Measurements from ENCODE around the gene CAP1.

CAP1 gene

DNA sequence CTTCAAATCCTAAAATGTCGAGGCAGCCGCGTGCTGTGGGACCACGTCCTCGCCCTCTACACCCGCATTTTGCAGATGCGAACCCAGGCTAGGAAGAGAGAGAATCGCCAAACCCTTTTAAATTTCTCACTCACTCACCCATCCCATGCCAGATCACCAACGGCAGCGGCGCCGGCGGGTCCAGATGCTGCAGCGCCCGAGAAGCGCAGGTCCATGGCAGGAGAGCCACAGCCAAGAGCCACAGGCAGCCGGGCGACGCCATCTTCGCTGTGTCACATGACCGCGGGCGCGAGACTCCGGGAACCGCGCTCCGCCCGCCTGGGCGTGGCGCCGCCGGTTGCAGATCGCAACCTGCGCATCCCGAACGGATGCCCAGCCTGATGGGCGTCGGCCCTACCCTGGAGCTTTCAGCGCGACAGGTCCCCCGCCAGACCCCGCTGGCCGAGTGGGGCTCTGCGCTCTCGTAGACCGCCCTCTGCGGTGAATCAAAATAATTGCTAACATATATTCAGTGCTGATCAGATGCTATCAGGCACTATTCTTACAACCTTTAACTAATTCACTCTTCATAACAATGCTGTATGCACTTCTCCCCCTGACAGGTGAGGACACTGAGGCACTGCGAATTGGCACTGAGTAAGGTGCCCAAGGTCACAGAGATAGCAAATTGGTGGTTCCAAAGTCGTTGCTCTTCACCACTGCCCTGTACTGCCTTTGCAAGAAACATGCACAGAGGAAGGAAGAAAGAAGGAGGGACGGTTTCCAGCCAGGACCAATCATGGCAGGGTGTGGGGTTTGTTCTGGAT is 56.7 kb downstream of the CAP1 start, which contains the start of gene PPT1:
Gene PPT1 (minus strand): TSS at position 276 of the 806 bp plus-strand sequence. CDS start 14 bp downstream, at position 262.
- peak; percentile 87 for DNase-seq

GRCh38 chr1:40102038-40102437 is 61.5 kb downstream of the CAP1 start:
- DNase-seq, result no peak

DNA sequence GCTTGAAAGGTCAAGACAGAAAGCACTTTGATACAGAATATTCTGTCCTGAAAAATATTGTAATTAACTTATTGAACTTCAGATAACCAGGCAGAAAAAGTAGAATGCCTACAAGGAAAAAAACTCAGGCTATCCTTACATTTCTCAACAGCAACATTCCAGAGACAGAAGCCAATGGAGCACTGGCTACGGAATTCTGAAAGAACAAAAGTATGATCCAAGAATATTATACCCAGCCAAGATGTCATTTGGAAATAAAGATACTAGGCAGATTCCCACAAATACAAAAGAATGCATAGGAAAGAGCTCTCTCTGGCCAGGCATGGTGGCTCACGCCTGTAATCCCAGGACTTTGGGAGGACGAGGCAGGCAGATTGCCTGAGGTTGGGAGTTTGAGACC is 62.4 kb downstream of the CAP1 start:
- no peak for DNase-seq

DNA sequence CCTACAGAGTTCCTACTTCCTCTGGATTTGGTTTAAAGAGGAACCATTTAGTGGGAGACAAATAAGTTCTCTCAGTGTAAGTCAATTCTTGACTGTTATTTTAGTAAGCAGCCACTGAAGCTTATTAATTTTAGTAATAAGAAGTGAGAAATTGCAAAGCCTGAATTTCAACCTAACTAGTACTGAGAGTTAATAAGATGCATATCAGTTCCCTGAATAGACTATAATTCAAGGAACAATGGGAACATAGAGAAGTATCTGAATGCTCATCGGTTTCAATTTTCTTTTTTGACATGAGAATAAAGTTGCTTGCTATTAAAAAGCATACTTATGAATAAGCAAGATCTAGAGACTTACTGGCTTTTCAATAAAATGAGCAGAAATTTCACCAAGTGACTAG is 64.5 kb downstream of the CAP1 start:
- DNase-seq, result no peak

- no peak for DNase-seq
These were observed 66.9 kb downstream of the CAP1 start for GRCh38 chr1:40107290-40107959.

- DNase-seq, result no peak
These were observed 69.9 kb downstream of the CAP1 start for GRCh38 chr1:40110389-40110788.

GRCh38 chr1:40114400-40114799 is 73.9 kb downstream of the CAP1 start:
- DNase-seq, result no peak

- no peak for DNase-seq
These were observed 79.6 kb downstream of the CAP1 start for GRCh38 chr1:40120128-40120527.
